NCI-H187 (cell line): ENCODE measurements around the gene USP17L10.
"Not testable (repeated sequence)": the region's sequence is repeated elsewhere in the genome, so short reads cannot be mapped to it uniquely, and the experiment has no call there.

Source experiments
- DNase-seq, 2 experiments: peaks; one replicate each; lab custom pipeline; 2025; lab: John Stamatoyannopoulos, UW

The USP17L10 gene

GRCh38 chr4:9210357-9210756 is at the start of gene USP17L10:
USP17L10 (plus strand) TSS chr4:9210657; CDS start chr4:9210657, 0 bp downstream.
- not testable (repeated sequence) for DNase-seq

GRCh38 chr4:9165990-9166389 is 44.5 kb upstream of the USP17L10 start:
- not testable (repeated sequence) for DNase-seq

- not testable (repeated sequence) for DNase-seq
These were observed 40.5 kb upstream of the USP17L10 start, which contains the start of gene FAM90A26 for GRCh38 chr4:9169791-9170459. FAM90A26 (plus strand) TSS chr4:9170409; CDS start chr4:9173173, 2,764 bp downstream.

GRCh38 chr4:9214701-9215100 is 4.2 kb downstream of the USP17L10 start:
- not testable (repeated sequence) for DNase-seq

- not testable (repeated sequence) for DNase-seq
These were observed 4.6 kb downstream of the USP17L10 start, which contains the start of gene USP17L11 for GRCh38 chr4:9215105-9215504. USP17L11 (plus strand) TSS chr4:9215405; CDS start chr4:9215405, 0 bp downstream.

- not testable (repeated sequence) for DNase-seq
These were observed 9.4 kb downstream of the USP17L10 start, which contains the start of gene USP17L12 for GRCh38 chr4:9219852-9220251. USP17L12 (plus strand) TSS chr4:9220152; CDS start chr4:9220152, 0 bp downstream.

- not testable (repeated sequence) for DNase-seq
These were observed 14.1 kb downstream of the USP17L10 start, which contains the start of gene USP17L13 for GRCh38 chr4:9224596-9224995. USP17L13 (plus strand) TSS chr4:9224896; CDS start chr4:9224896, 0 bp downstream.

GRCh38 chr4:9230249-9230648 is 19.8 kb downstream of the USP17L10 start:
- DNase-seq, result not testable (repeated sequence)

- not testable (repeated sequence) for DNase-seq
These were observed 23.6 kb downstream of the USP17L10 start, which contains the start of gene USP17L15 for GRCh38 chr4:9234085-9234484. USP17L15 (plus strand) TSS chr4:9234385; CDS start chr4:9234385, 0 bp downstream.

GRCh38 chr4:9238461-9238860 is 28.0 kb downstream of the USP17L10 start:
- DNase-seq, result not testable (repeated sequence)

GRCh38 chr4:9243579-9243978 is 33.1 kb downstream of the USP17L10 start, which contains the start of gene USP17L17:
USP17L17 (plus strand) TSS chr4:9243879; CDS start chr4:9243879, 0 bp downstream.
- not testable (repeated sequence) for DNase-seq

GRCh38 chr4:9247953-9248680 is 37.7 kb downstream of the USP17L10 start, which contains the start of gene USP17L18:
USP17L18 (plus strand) TSS chr4:9248630; CDS start chr4:9248630, 0 bp downstream.
- not testable (repeated sequence) for DNase-seq

- DNase-seq, result not testable (repeated sequence)
These were observed 42.6 kb downstream of the USP17L10 start, which contains the start of gene USP17L19 for GRCh38 chr4:9253078-9253477. USP17L19 (plus strand) TSS chr4:9253378; CDS start chr4:9253378, 0 bp downstream.

- not testable (repeated sequence) for DNase-seq
These were observed 47.4 kb downstream of the USP17L10 start, which contains the start of gene USP17L20 for GRCh38 chr4:9257824-9258223. USP17L20 (plus strand) TSS chr4:9258124; CDS start chr4:9258124, 0 bp downstream.
